ENCODE measurements around the gene PPP3CA.

GRCh38 chr4:101191302-101192098 is 155.8 kb downstream of the PPP3CA start:
- no peak for TF ChIP-seq CTCF (IDR thresholded peaks at IDR 0.05)
- TF ChIP-seq POLR2A (IDR thresholded peaks at IDR 0.05): no peak
